ENCODE measurements around the gene B4GALNT2.
"Not testable (repeated sequence)": the region's sequence is repeated elsewhere in the genome, so short reads cannot be mapped to it uniquely, and the experiment has no call there.

The B4GALNT2 gene

GRCh38 chr17:49122566-49122965 is 10.0 kb upstream of the B4GALNT2 start:
- H3K4me1 ChIP-seq (ENCODE audit: control insufficient read depth in 1 of 2, insufficient read depth in 2 of 2, low read length in 2 of 2), result no peaks in the 10 kb centered on the region
- no peak overlapping the region for H3K27ac ChIP-seq (ENCODE audit: low read length)
- H3K27me3 ChIP-seq (ENCODE audit: low read depth, low read length), result no peaks in the 10 kb centered on the region
- H3K9me3 ChIP-seq (ENCODE audit: control insufficient read depth in 1 of 2, low read length in 2 of 2), result no peaks in the 10 kb centered on the region
- no peak overlapping the region for H3K4me3 ChIP-seq (ENCODE audit: low read depth in 1 of 2, low read length in 2 of 2)
- no peaks in the 10 kb centered on the region for H3K36me3 ChIP-seq (ENCODE audit: control insufficient read depth in 1 of 2, insufficient read depth in 2 of 2, low read length in 2 of 2)

GRCh38 chr17:49123061-49123460 is 9.5 kb upstream of the B4GALNT2 start:
- Histone ChIP-seq H3K27ac (ENCODE audit: low read length) (no peak overlapping the region), H3K4me1 (ENCODE audit: control insufficient read depth in 1 of 2, insufficient read depth in 2 of 2, low read length in 2 of 2) (no peaks in the 10 kb centered on the region)

GRCh38 chr17:49125449-49125848 is 7.1 kb upstream of the B4GALNT2 start:
- Histone ChIP-seq H3K36me3 (ENCODE audit: control insufficient read depth in 1 of 2, insufficient read depth in 2 of 2, low read length in 2 of 2) (no peaks in the 10 kb centered on the region), H3K27me3 (ENCODE audit: low read depth, low read length) (no peaks in the 10 kb centered on the region), H3K4me1 (ENCODE audit: control insufficient read depth in 1 of 2, insufficient read depth in 2 of 2, low read length in 2 of 2) (no peaks in the 10 kb centered on the region), H3K27ac (ENCODE audit: low read length) (no peak overlapping the region), H3K4me3 (ENCODE audit: low read depth in 1 of 2, low read length in 2 of 2) (no peak overlapping the region), H3K9me3 (ENCODE audit: control insufficient read depth in 1 of 2, low read length in 2 of 2) (peaks cover 0 to 11% of the 10 kb centered on the region in 2 donors)

More at GRCh38 chr17:49123061-49123460, 9.5 kb upstream of the B4GALNT2 start:
- Histone ChIP-seq H3K36me3 (ENCODE audit: control insufficient read depth in 1 of 2, insufficient read depth in 2 of 2, low read length in 2 of 2) (no peaks in the 10 kb centered on the region), H3K9me3 (ENCODE audit: control insufficient read depth in 1 of 2, low read length in 2 of 2) (no peaks in the 10 kb centered on the region), H3K4me3 (ENCODE audit: low read depth in 1 of 2, low read length in 2 of 2) (no peak overlapping the region), H3K27me3 (ENCODE audit: low read depth, low read length) (no peaks in the 10 kb centered on the region)

- not testable (repeated sequence) for H3K4me1 ChIP-seq (ENCODE audit: control insufficient read depth in 1 of 2, insufficient read depth in 2 of 2, low read length in 2 of 2); H3K27me3 ChIP-seq (ENCODE audit: low read depth, low read length); H3K4me3 ChIP-seq (ENCODE audit: low read depth in 1 of 2, low read length in 2 of 2); H3K27ac ChIP-seq (ENCODE audit: low read length); H3K36me3 ChIP-seq (ENCODE audit: control insufficient read depth in 1 of 2, insufficient read depth in 2 of 2, low read length in 2 of 2)
- peaks cover 0 to 11% of the 10 kb centered on the region in 2 donors for H3K9me3 ChIP-seq (ENCODE audit: control insufficient read depth in 1 of 2, low read length in 2 of 2)
Measured at GRCh38 chr17:49126183-49126859, 6.2 kb upstream of the B4GALNT2 start.

GRCh38 chr17:49129359-49129950 is 3.1 kb upstream of the B4GALNT2 start:
- not testable (repeated sequence) for H3K4me3 ChIP-seq (ENCODE audit: low read depth in 1 of 2, low read length in 2 of 2); H3K27ac ChIP-seq (ENCODE audit: low read length); H3K36me3 ChIP-seq (ENCODE audit: control insufficient read depth in 1 of 2, insufficient read depth in 2 of 2, low read length in 2 of 2)
- peaks cover 0 to 12% of the 10 kb centered on the region in 2 donors for H3K4me1 ChIP-seq (ENCODE audit: control insufficient read depth in 1 of 2, insufficient read depth in 2 of 2, low read length in 2 of 2)
- H3K27me3 ChIP-seq (ENCODE audit: low read depth, low read length), result peaks cover 16% of the 10 kb centered on the region
- H3K9me3 ChIP-seq (ENCODE audit: control insufficient read depth in 1 of 2, low read length in 2 of 2), result peaks cover 0 to 11% of the 10 kb centered on the region in 2 donors

- H3K4me3 ChIP-seq (ENCODE audit: low read depth in 1 of 2, low read length in 2 of 2), result no peak overlapping the region
- H3K27ac ChIP-seq (ENCODE audit: low read length), result no peak overlapping the region
- peaks cover 0 to 11% of the 10 kb centered on the region in 2 donors for H3K9me3 ChIP-seq (ENCODE audit: control insufficient read depth in 1 of 2, low read length in 2 of 2)
- H3K4me1 ChIP-seq (ENCODE audit: control insufficient read depth in 1 of 2, insufficient read depth in 2 of 2, low read length in 2 of 2), result peaks cover 0 to 12% of the 10 kb centered on the region in 2 donors
- no peaks in the 10 kb centered on the region for H3K36me3 ChIP-seq (ENCODE audit: control insufficient read depth in 1 of 2, insufficient read depth in 2 of 2, low read length in 2 of 2)
- peaks cover 16% of the 10 kb centered on the region for H3K27me3 ChIP-seq (ENCODE audit: low read depth, low read length)
Measured at GRCh38 chr17:49130891-49131290, 1.7 kb upstream of the B4GALNT2 start.

- H3K4me3 ChIP-seq (ENCODE audit: low read depth in 1 of 2, low read length in 2 of 2), result peak overlapping the region in 1 of 2 donors; percentile 54
- peaks cover 16% of the 10 kb centered on the region for H3K27me3 ChIP-seq (ENCODE audit: low read depth, low read length)
- no peak overlapping the region for H3K27ac ChIP-seq (ENCODE audit: low read length)
- peaks cover 0 to 11% of the 10 kb centered on the region in 2 donors for H3K9me3 ChIP-seq (ENCODE audit: control insufficient read depth in 1 of 2, low read length in 2 of 2)
- H3K36me3 ChIP-seq (ENCODE audit: control insufficient read depth in 1 of 2, insufficient read depth in 2 of 2, low read length in 2 of 2), result no peaks in the 10 kb centered on the region
- peaks cover 0 to 12% of the 10 kb centered on the region in 2 donors for H3K4me1 ChIP-seq (ENCODE audit: control insufficient read depth in 1 of 2, insufficient read depth in 2 of 2, low read length in 2 of 2)
Measured at GRCh38 chr17:49132317-49132698, 261 bp upstream of the B4GALNT2 start.

GRCh38 chr17:49136335-49136734 is 3.8 kb downstream of the B4GALNT2 start:
- Histone ChIP-seq H3K36me3 (ENCODE audit: control insufficient read depth in 1 of 2, insufficient read depth in 2 of 2, low read length in 2 of 2) (no peaks in the 10 kb centered on the region), H3K4me1 (ENCODE audit: control insufficient read depth in 1 of 2, insufficient read depth in 2 of 2, low read length in 2 of 2) (peaks cover 0 to 12% of the 10 kb centered on the region in 2 donors), H3K4me3 (ENCODE audit: low read depth in 1 of 2, low read length in 2 of 2) (no peak overlapping the region), H3K27me3 (ENCODE audit: low read depth, low read length) (peaks cover 19% of the 10 kb centered on the region), H3K9me3 (ENCODE audit: control insufficient read depth in 1 of 2, low read length in 2 of 2) (no peaks in the 10 kb centered on the region), H3K27ac (ENCODE audit: low read length) (no peak overlapping the region)

- not testable (repeated sequence) for H3K9me3 ChIP-seq (ENCODE audit: control insufficient read depth in 1 of 2, low read length in 2 of 2); H3K27me3 ChIP-seq (ENCODE audit: low read depth, low read length)
Measured at GRCh38 chr17:49145654-49146053, 13.1 kb downstream of the B4GALNT2 start.

GRCh38 chr17:49146620-49147306 is 14.2 kb downstream of the B4GALNT2 start:
- H3K9me3 ChIP-seq (ENCODE audit: control insufficient read depth in 1 of 2, low read length in 2 of 2), result no peaks in the 10 kb centered on the region
- no peak overlapping the region for H3K27ac ChIP-seq (ENCODE audit: low read length)
- no peaks in the 10 kb centered on the region for H3K4me1 ChIP-seq (ENCODE audit: control insufficient read depth in 1 of 2, insufficient read depth in 2 of 2, low read length in 2 of 2)
- no peaks in the 10 kb centered on the region for H3K36me3 ChIP-seq (ENCODE audit: control insufficient read depth in 1 of 2, insufficient read depth in 2 of 2, low read length in 2 of 2)
- peaks cover 4% of the 10 kb centered on the region for H3K27me3 ChIP-seq (ENCODE audit: low read depth, low read length)
- no peak overlapping the region for H3K4me3 ChIP-seq (ENCODE audit: low read depth in 1 of 2, low read length in 2 of 2)

More at GRCh38 chr17:49145654-49146053, 13.1 kb downstream of the B4GALNT2 start:
- not testable (repeated sequence) for H3K27ac ChIP-seq (ENCODE audit: low read length); H3K4me3 ChIP-seq (ENCODE audit: low read depth in 1 of 2, low read length in 2 of 2); H3K4me1 ChIP-seq (ENCODE audit: control insufficient read depth in 1 of 2, insufficient read depth in 2 of 2, low read length in 2 of 2); H3K36me3 ChIP-seq (ENCODE audit: control insufficient read depth in 1 of 2, insufficient read depth in 2 of 2, low read length in 2 of 2)

GRCh38 chr17:49148171-49148570 is 15.6 kb downstream of the B4GALNT2 start:
- H3K9me3 ChIP-seq (ENCODE audit: control insufficient read depth in 1 of 2, low read length in 2 of 2), result no peaks in the 10 kb centered on the region
- H3K36me3 ChIP-seq (ENCODE audit: control insufficient read depth in 1 of 2, insufficient read depth in 2 of 2, low read length in 2 of 2), result no peaks in the 10 kb centered on the region
- H3K27me3 ChIP-seq (ENCODE audit: low read depth, low read length), result peaks cover 4% of the 10 kb centered on the region
- no peak overlapping the region for H3K4me3 ChIP-seq (ENCODE audit: low read depth in 1 of 2, low read length in 2 of 2)
- H3K27ac ChIP-seq (ENCODE audit: low read length), result no peak overlapping the region
- H3K4me1 ChIP-seq (ENCODE audit: control insufficient read depth in 1 of 2, insufficient read depth in 2 of 2, low read length in 2 of 2), result no peaks in the 10 kb centered on the region
